VCaP (cell line): Measurements from ENCODE around the gene CSPG5.

Experiments used
- H3K27ac ChIP-seq: fragments of 450-650 bp; 2 replicates; pipeline ENCODE4 v1.5.1; 2017
- TF ChIP-seq, protein P1 (sequence below): fragments of 450-650 bp; conservative IDR thresholded peaks from 2 replicates; pipeline ENCODE4 v1.5.1; 2017; ENCODE audit warnings: mild to moderate bottlenecking, moderate library complexity

The CSPG5 gene

DNA sequence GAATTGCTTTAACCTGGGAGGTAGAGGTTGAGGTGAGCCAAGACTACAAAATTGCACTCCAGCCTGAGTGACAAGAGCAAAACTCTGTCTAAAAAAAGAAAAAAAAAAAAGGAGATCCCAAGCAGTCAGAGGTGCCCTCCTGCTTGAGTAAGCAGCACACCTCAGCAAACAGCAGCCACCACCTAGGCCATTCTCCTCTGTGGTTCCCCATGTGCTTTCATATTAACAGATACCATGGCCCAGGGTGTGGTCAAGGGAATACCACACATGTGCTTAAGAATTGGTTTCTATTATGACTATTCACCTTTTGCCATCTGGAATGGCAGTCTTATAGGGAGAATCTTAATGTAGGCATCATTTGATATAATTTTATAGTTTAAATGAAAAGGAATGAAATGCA is 24.7 kb upstream of the CSPG5 start:
- no peak overlapping the region for H3K27ac ChIP-seq
- TF ChIP-seq, protein P1, sequence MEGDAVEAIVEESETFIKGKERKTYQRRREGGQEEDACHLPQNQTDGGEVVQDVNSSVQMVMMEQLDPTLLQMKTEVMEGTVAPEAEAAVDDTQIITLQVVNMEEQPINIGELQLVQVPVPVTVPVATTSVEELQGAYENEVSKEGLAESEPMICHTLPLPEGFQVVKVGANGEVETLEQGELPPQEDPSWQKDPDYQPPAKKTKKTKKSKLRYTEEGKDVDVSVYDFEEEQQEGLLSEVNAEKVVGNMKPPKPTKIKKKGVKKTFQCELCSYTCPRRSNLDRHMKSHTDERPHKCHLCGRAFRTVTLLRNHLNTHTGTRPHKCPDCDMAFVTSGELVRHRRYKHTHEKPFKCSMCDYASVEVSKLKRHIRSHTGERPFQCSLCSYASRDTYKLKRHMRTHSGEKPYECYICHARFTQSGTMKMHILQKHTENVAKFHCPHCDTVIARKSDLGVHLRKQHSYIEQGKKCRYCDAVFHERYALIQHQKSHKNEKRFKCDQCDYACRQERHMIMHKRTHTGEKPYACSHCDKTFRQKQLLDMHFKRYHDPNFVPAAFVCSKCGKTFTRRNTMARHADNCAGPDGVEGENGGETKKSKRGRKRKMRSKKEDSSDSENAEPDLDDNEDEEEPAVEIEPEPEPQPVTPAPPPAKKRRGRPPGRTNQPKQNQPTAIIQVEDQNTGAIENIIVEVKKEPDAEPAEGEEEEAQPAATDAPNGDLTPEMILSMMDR: no peak

DNA sequence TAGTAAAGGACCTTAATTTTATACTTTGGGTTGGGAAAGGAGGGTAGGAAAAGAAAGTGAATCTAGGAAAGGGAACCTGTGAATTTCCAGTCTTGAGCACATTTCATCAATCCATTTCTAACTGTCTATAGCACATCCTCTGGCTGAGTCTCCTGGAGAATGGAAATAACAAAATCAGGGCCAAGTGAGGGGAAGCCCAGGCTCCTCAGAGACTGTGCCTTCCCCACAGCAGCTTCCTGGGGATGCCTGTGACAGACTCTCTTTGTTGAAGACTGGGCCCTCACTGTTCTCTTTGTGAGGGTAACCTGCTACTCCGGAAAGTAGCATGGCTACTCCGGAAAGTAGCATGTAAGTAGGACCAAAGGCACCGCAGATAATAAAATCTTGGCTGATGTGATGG is 22.6 kb upstream of the CSPG5 start:
- no peak overlapping the region for H3K27ac ChIP-seq
- TF ChIP-seq, protein P1: no peak

GRCh38 chr3:47594792-47595191 is 16.1 kb upstream of the CSPG5 start:
- TF ChIP-seq, protein P1: no peak

DNA sequence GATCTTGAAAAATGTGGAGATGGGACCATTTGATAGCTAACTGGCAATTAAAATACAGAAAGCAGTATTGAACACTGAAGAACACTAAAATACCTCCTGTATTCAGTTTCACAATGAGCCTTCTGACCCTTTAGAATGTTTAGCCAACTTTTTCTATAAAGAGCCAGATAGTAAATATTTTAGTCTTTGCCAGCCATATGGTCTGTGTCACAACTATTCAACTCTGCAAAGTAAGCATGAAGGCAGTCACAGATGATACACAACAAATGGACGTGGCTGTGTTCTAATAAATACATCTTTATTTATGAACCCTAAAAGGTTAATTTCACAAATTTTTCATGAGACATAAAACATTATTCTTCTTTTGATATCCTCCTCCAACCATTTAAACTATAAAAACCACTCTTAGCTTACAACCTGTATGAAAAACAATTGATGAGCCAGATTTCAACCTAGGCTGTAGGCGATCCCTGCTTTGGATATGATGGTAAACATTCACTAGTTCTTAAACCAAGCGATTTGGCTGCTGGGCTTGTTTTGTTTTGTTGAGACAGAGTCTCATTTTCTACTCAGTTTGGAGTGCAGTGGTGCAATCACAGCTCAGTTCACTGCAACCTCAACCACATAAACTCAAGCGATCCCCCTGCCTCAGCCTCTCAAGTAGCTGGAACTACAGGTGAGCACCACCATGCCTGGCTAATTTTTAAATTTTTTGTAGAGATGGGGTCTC is 13.6 kb upstream of the CSPG5 start:
- TF ChIP-seq, protein P1: no peak
- no peak overlapping the region for H3K27ac ChIP-seq

More at GRCh38 chr3:47594792-47595191, 16.1 kb upstream of the CSPG5 start:
- no peak overlapping the region for H3K27ac ChIP-seq

DNA sequence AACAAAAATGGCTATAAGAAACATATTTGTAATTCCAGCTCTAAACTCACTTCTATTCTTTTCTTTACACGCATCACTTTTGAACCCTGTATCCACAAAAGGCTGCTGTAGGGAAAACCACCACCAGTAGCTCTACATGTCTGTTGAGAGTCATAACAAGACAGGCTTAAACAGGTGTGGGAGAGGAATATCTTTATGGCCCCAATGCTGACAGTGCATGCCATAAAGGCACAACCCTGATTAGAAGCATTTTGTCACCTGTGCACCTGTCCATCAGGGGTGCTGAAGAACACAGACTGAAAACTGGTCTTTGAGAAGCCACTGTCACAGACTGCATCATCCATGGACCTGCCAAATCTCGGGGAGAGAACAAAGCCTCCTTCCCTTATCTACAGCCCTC is 11.6 kb upstream of the CSPG5 start:
- TF ChIP-seq, protein P1: no peak
- H3K27ac ChIP-seq: no peak overlapping the region

DNA sequence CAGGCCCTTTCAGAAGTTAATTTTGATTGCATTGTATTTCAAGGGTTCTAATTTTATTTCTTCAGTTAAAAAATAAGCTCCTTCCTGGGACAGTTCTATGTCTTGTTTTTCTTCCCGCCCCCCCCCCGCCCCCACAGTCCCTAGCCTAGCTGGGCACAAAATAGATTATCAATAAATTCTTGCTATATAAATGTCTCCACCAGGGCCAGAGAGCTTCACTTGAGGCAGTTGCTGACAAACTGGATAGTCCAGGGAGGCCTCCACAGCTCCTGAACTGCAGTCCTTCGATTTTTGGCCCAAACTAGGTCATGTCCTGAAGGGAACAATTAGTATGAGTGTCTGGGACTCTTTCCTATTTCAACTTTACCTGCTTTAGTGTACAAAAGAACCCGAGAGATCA is 9.9 kb upstream of the CSPG5 start:
- TF ChIP-seq, protein P1: no peak
- H3K27ac ChIP-seq: no peak overlapping the region

GRCh38 chr3:47588053-47588452 is 9.4 kb upstream of the CSPG5 start:
- TF ChIP-seq, protein P1: no peak
- H3K27ac ChIP-seq: no peak overlapping the region
